HG03095 (cell line): Measurements from ENCODE around the gene PIM2.

Experiments
- ATAC-seq: cut with Tn5 transposase; IDR thresholded peaks from one replicate; pipeline ENCODE4 v1.9.1; 2021; ENCODE audit warnings: moderate library complexity; ENCODE audit not compliant: unreplicated experiment

PIM2 gene

GRCh38 chrX:48936429-48937053, 17.7 kb upstream of the PIM2 start:
- ATAC-seq = peak; percentile 0

- no peak for ATAC-seq
Measured at GRCh38 chrX:48935301-48935670, 16.5 kb upstream of the PIM2 start.

GRCh38 chrX:48934581-48935300, 15.9 kb upstream of the PIM2 start:
- no peak for ATAC-seq

- ATAC-seq = no peak
Measured at GRCh38 chrX:48933757-48934156, 14.9 kb upstream of the PIM2 start.

GRCh38 chrX:48927736-48928382, 9.0 kb upstream of the PIM2 start:
- no peak for ATAC-seq

- no peak for ATAC-seq
Measured at GRCh38 chrX:48927123-48927522, 8.3 kb upstream of the PIM2 start.

- no peak for ATAC-seq
Measured at GRCh38 chrX:48924270-48924669, 5.4 kb upstream of the PIM2 start.

GRCh38 chrX:48923771-48924170, 4.9 kb upstream of the PIM2 start:
- no peak for ATAC-seq

GRCh38 chrX:48920718-48921104, 1.9 kb upstream of the PIM2 start:
- no peak for ATAC-seq

- ATAC-seq = no peak
Measured at GRCh38 chrX:48919947-48920717, 1.3 kb upstream of the PIM2 start.

GRCh38 chrX:48919360-48919841, 577 bp upstream of the PIM2 start:
- peak; percentile 18 for ATAC-seq

GRCh38 chrX:48918301-48918642, 552 bp downstream of the PIM2 start:
- ATAC-seq = no peak

GRCh38 chrX:48917139-48918001, 1.5 kb downstream of the PIM2 start:
- no peak for ATAC-seq

GRCh38 chrX:48914593-48915493, 4.0 kb downstream of the PIM2 start:
- ATAC-seq = no peak

- ATAC-seq = no peak
Measured at GRCh38 chrX:48913605-48914366, 5.0 kb downstream of the PIM2 start.

GRCh38 chrX:48911412-48912182, 7.2 kb downstream of the PIM2 start, which contains the start of gene SLC35A2:
Gene SLC35A2, minus strand, starts transcription at chrX:48911646. Its CDS starts 10 bp downstream, at chrX:48911636.
- ATAC-seq = peak; percentile 50

- no peak for ATAC-seq
Measured at GRCh38 chrX:48910926-48911411, 7.9 kb downstream of the PIM2 start.
